HG03457 (cell line): ENCODE data around the gene NDUFS5.
"Not testable (repeated sequence)": the region's sequence is repeated elsewhere in the genome, so short reads cannot be mapped to it uniquely, and the experiment has no call there.

ENCODE experiments used
- ATAC-seq: cut with Tn5 transposase; IDR thresholded peaks from one replicate; pipeline ENCODE4 v1.9.1; 2021; ENCODE audit warnings: moderate number of reproducible peaks; ENCODE audit not compliant: unreplicated experiment

NDUFS5 gene

DNA sequence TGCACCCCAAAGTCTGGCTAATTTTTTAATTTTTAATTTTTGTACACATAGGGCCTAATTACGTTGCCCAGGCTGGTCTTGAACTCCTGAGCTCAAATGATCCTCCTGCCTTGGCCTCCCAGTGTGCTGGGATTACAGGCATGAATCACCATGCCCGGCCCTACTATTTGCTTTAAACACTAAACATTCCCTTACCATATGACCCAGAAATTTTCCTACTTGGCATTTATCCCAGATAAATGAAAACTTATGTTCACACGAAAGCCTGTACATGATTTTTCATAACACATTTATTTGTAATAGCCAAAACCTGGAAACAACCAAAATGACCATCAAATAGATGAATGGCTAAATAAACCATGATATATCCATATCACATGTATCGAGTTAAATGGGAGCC is 35.8 kb downstream of the NDUFS5 start:
- no peak for ATAC-seq

GRCh38 chr1:39063191-39063590 is 37.0 kb downstream of the NDUFS5 start:
- no peak for ATAC-seq

GRCh38 chr1:39063775-39064174 is 37.6 kb downstream of the NDUFS5 start:
- ATAC-seq: no peak

GRCh38 chr1:39065542-39065941 is 39.4 kb downstream of the NDUFS5 start:
- ATAC-seq: no peak

DNA sequence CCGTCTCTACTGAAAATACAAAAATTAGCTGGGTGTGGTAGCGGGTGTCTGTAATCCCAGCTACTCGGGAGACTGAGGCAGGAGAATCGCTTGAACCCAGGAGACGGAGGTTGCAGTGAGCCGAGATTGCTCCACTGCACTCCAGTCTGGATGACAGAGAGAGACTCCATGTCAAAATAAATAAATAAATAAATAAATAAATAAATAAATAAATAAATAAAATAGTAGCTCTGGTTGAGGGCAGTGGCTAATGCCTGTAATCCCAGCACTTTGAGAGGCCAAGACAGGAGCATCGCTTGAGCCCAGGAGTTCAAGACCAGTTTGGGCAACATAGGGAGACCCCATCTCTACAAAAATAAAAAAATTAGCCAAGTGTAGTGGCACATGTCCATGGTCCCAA is 42.1 kb downstream of the NDUFS5 start:
- not testable (repeated sequence) for ATAC-seq

GRCh38 chr1:39071557-39071956 is 45.4 kb downstream of the NDUFS5 start:
- ATAC-seq: not testable (repeated sequence)

DNA sequence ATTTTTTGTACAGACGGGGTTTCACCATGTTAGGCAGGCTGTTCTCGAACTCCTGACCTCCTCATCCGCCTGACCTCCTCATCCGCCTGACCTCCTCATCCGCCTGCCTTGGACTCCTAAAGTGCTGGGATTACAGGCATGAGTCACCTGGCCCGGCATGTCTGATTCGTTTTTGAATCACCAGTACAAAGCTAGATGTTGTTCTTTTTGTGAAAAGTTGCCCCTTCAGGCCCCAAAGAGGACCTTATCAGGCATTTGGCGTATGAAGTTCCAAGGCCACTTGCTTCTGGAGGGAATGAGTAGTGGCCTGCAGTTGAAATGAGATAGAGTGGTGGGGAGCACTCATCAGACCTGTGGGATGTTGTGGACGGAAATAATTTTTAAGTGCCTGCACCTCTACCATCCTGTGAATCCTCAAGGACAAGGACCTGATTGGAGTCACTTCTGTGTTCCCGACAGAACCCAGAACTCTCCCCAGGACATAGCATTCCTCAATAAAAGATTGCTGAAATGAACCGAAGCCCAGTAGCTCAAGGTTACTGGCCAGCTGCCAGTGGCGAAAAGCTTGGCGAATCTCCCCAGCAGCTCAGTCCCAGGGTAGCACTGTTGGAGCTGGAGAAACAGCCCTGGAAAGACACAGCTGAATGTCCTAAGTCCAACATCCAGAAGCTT is 50.1 kb downstream of the NDUFS5 start:
- no peak for ATAC-seq

DNA sequence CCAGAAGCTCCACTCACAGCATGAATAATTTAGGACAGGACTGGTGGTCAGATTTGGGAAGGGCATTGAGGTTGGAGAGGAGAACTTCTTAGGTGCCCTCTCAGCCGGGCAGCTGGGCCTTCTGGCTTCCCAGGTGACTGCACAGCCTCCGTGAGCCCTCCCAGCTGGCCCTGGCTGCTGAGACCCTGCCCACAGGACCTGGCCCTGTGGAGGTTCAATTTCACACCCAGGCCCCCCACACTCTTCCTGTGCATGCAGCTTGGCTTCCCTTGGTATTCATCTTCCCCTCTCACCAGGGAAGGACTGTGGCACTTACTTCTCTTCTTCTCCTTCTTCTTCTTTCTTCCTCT is 50.6 kb downstream of the NDUFS5 start:
- ATAC-seq: no peak

DNA sequence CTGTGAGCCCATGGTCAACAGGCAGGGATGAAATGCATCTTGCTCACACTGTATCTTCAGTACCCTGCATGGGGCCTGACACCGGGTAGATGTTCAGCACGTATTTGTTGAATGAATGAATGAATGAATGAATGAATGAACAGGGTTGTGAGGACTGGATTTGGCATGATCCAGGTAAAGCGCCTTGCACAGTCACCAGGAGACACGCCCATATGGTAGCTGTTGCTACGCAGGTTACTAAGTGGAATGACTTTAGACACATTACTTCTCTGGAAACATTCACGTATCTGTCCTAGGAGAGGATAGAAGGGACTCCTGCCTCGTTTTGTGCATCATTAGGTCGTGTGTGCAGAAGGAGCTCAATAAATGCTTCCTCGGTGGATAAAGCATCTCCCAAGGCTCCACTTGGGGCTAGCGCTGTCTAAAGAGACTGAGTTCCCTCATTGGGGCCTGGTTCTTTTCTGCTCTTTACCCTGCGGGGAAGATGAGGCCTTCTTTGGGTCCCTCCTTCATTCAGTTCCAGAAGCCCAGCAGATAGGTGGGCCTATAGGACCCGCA is 54.2 kb downstream of the NDUFS5 start:
- ATAC-seq: no peak

- no peak for ATAC-seq
Observed at GRCh38 chr1:39080831-39081270, 54.7 kb downstream of the NDUFS5 start.

DNA sequence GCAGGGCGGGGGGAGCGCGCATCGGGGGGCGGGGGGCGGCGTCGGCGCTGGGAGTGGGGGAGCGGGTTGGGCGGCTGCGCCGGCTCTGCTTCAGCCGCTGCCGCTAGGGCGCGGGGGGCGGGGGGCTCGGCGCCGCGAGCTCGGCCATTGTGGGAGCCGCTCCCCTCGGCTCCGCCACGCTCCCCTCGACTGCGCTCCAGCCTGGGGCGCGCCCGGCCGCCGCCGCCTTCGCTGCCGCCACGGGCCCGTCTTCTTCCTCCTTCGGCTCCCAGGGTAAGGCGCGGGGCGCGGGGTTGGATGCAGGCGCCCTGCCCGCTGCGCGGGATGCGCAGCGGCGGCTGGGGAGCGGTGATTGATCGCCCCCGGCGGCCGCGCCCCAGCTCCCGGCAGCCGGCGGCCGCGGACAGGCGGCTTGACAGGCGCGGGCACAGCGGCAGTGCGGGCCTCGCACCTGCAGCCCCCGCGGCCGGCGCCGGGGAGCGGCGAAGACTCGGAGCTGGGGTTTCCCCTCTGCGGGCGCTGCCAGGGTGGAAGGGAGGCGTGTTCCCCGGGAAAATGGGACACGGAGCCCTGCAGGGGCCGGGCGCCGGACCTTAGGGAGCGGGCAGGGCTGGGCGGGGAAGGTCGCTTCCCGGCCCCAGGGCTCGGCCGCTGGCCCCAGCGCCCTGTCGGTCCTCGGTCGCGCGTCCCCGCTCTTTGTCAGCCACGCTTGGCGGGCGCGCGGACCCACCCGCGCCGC is 55.3 kb downstream of the NDUFS5 start:
- no peak for ATAC-seq

DNA sequence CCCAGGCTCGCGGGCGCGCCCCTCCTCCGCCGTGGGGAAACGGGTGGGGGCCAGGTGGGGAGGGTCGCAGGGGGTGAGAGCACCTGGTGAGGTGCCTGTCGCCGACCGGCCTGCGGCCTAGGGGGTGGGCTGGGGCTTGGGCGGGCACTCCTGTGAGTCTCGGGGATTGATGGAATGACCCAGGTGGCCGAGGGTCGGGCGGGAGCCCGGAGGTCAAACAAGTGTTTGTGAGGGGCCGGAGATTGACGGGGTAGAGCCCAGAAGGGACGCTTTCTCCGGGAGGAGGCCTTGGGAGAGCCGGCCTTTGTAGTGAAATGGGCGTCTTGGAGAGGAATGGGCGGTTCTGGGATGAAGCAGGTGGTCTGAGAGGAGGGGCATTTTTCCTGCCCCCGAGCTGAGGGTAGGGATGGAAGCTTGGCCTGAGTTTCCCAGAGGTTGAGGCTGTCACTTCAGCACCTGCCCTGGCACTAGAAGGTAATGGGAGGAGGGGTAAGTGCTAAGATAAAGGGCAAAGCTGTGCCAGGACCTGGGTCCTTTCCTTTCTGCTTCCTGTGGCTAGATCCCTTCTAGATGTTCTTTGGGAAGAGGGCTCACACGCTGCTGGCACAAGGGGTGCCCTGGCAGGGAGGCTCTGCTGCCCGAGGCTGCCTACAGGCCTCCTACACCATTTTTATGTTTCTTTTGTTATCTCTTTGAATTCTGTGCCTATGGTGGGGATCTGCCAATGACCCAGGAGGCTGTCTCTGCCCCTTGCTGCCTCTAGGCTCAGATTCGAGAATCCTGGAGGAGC is 56.1 kb downstream of the NDUFS5 start:
- no peak for ATAC-seq

- no peak for ATAC-seq
Observed at GRCh38 chr1:39082811-39083576, 56.8 kb downstream of the NDUFS5 start.

- ATAC-seq: no peak
Observed at GRCh38 chr1:39084191-39084590, 58.0 kb downstream of the NDUFS5 start.
